ACHN (cell line): ENCODE measurements around the gene CFAP45.
A peak's percentile ranks its signal among the peaks of the same experiment; 100 is the strongest.

Source experiments
- DNase-seq: peaks from one replicate; pipeline ENCODE4 v3.0.0-alpha.2; 2015
- in situ Hi-C: cut with HindIII; loops from 2 replicates; pipeline ENCODE4 v1.10.0; 2017; ENCODE audit warnings: low sequenced_read_pairs, low pct_ligation_motif_present, low pct_unique_long_range_greater_than_20kb

The CFAP45 gene

DNA sequence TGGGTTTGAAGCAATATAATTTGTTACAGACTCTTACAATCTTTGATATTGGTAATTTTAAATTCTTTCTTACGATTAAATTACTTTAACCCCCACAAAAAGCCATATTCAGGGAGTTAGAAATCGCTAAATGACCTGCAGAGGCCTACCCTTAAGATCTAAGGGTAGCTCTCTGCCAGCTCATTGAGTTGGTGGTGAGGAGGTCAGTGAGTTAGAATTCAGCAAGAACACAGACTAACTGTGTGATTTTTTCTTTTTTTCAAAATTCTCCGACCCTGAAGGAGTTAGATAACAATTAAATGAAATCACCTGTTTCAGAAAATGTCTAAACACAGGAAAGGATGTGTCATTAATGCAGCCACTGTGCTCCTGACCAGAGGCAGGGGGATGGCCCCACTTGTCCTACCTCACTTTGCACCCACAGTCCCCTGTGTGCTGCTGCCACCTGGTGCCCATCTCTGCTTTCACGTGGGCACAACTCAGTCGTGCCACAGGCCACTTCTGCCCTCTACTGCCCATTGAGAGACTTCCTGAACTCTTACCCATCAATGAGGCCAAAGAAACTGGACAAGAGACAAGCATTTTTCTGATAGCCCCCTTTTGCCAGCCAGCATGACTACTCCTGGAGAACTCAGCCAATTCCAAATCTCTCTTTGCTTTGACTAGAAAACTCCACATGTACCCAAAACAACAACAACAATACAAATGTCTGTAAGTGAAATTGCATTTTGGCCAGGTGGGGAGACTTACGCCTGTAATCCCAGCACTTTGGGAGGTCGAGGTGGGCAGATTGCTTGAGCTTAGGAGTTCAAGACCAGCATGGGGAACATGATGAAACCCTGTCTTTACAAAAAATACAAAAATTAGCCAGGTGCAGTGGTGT, 8.4 kb downstream of the CFAP45 start:
- in situ Hi-C loops: loop anchor here (25.0 kb wide), 1 partner anchor 104 kb away; the partner anchor contains the start of gene DUSP23
- peak; percentile 92 for DNase-seq

DNA sequence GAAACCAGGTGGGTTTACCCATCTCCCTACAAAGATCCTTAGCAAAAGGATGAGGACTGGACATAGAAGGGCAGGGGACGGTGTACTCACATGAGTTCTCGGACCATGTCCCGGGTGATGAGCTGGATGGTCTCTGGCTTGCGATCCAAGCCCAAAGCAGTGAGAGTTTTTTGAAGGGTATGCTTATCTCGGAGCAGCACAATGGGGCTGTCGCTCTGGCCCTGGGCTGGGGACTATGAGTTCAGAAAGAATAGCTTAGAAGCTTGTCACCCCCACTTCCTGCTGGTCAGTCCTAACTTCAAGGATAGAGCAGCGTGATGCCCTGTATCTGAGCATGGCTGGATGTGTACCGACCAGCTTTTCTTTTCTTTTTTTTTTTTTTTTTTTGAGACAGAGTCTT, 9.6 kb downstream of the CFAP45 start:
- no peak for DNase-seq
- in situ Hi-C loops: loop anchor here (25.0 kb wide), 1 partner anchor 103 kb away; the partner anchor contains the start of gene DUSP23

DNA sequence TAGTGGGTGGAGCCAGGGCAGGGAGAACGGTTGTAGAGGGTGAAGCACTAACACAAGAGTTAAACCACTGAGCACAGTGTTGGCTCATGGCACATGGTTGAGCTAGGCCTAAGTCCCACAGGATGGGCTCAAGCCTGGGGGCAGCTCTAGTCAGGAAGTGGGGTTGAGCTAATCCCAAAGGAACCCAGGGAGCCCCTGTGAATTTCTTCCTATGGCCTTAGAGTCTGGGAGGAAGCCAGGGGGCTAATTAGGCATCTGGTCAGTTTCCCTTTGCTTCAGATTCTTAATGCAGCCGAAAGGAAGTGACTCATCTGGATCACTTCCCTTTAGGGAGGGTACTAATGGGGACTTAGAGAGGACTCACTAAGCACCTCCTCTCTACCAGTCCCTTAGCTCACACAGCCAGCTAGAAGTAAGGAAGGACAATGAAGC, 10.1 kb downstream of the CFAP45 start:
- in situ Hi-C loops: loop anchor here (25.0 kb wide), 1 partner anchor 103 kb away; the partner anchor contains the start of gene DUSP23
- peak; percentile 74 for DNase-seq

DNA sequence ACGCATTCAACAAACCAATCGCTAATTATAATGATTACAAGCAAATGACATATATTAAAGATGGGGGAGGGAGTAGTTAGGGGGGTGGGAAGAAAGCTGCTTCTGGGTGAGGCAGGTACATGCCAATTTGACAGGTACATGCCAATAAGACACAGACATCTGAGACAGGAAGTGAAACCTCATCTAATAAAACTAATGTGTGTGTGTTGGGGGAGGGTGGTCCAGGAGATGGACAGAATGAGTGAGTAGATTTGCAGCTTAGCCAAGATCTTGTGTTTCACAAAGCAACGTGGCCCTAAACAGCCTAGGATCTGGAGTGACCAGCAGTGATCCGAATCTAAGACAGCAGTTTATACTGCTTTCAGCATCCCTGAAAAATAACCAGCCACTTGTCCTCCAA, 10.8 kb downstream of the CFAP45 start:
- DNase-seq: no peak
- in situ Hi-C loops: loop anchor here (25.0 kb wide), 1 partner anchor 102 kb away; the partner anchor contains the start of gene DUSP23

DNA sequence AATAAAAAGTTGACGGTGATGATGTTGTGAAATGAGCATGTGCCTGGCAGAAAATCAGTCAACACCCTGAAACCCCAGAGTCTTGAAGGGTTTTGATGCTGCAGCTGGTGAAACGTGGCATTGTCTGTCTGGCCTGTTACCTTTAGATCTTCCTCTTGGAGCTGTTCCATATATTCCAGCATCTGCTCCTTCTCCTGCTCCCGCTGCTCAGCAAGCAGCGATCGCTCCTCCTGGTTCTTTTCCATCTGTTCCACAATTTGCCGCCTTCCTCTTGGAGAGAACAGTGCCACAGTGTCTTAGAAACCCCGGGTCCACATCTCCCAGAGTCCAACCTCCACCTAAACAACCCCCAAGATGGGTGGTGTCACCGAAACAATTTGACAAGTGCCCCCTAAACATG, 15.7 kb downstream of the CFAP45 start:
- in situ Hi-C loops: loop anchor here (25.0 kb wide), 1 partner anchor 97 kb away; the partner anchor contains the start of gene DUSP23

DNA sequence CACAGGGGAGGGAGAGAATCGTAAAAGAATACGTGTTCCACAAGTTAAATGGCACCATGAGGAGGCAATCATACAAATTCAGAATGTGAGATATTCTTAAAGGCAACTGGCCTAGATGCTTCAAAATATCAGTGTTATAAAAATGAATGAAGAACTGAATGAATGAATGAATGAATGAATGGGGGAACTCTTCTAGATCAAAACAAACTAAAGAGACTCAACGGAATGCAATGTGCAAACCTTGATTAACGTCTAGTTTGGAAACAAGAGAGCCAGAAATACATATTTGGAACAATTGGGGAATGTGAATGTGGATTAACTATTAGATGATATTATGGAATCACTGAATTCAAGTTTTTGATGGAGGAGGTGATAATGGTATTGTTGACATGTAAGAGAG, 16.8 kb downstream of the CFAP45 start:
- in situ Hi-C loops: loop anchor here (25.0 kb wide), 1 partner anchor 96 kb away; the partner anchor contains the start of gene DUSP23
- DNase-seq: no peak

More for the DNA sequence above, 15.7 kb downstream of the CFAP45 start:
- DNase-seq: no peak

DNA sequence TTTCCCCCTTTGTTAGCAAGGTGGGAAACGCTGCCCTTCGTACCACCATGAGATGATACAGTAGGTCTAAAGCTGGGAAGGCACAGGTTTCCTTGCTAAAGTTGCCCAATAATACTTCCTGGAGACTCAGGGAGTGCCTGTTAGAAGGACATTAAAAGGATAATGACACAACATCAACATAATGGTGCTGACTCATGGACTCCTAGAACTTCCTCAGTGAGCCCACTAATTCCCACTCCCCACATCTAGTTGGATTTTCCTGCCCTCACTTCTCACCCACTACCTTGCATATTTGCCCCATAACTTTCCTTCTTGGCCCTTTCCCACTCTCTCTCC, 17.5 kb downstream of the CFAP45 start:
- no peak for DNase-seq
- in situ Hi-C loops: loop anchor here (25.0 kb wide), 1 partner anchor 95 kb away; the partner anchor contains the start of gene DUSP23

DNA sequence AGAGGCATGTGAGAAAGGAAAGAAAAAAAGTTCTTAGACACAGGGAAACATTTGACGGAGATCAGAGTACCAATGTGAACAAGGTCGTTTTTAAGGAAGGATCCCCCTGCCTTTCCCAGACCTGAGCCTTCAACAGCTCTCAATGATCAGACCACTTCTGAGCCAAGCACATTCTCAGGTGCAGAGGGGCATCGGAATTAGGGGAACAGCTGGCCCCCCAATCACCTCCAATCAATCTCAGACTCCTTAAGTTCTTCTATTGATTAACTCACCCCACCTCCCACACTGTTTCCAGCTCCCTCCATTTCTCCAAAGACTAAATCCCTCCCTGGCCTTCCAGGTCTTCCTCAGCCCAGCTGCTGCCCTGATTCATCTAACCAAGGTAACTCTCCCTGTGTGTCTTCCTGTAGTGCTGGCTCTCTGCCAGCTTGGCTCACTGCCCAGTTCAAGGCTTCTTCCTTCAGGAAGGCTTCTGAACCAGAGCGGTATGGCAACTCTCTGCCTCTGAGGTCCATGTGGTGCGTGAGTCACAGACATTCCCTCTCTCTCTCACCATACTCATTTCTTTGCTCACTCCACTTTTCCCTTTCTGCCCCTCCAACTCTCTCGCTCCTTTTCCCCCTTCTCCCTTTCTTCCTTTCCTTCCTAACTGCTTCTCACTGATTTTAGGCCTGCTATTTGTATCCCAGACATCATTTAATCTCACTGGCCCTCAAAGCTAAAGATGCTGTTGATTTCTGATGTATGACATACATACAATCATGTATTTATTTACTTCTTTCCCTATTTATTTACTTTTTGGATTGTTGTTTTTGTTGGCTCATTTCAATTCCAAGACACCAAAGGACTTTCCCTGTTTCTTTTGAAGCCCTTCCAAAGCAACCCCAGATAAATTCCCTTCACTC, 18.1 kb downstream of the CFAP45 start:
- peak; percentile 99 for DNase-seq
- in situ Hi-C loops: loop anchor here (25.0 kb wide), 1 partner anchor 95 kb away; the partner anchor contains the start of gene DUSP23

DNA sequence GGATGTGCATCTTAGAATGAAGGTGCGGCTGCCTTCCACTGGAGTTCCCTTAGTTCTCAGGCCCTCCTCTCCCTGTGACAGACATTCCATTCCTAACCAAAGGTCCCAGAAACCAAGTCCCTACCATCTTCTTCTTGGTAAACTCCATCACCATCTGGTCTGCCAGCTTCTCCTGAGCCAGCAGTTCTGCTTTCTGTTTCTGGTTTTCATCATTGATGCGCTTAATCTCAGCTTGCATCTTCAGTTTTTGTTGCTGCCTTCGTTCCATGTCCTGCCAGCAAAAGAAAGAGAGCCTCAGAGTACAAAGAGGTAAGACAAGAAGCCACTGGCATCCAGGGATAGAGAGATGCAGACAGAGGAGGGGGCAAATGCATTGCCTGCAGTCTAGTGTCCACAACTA, 19.5 kb downstream of the CFAP45 start:
- no peak for DNase-seq
- in situ Hi-C loops: loop anchor here (25.0 kb wide), 1 partner anchor 93 kb away; the partner anchor contains the start of gene DUSP23

DNA sequence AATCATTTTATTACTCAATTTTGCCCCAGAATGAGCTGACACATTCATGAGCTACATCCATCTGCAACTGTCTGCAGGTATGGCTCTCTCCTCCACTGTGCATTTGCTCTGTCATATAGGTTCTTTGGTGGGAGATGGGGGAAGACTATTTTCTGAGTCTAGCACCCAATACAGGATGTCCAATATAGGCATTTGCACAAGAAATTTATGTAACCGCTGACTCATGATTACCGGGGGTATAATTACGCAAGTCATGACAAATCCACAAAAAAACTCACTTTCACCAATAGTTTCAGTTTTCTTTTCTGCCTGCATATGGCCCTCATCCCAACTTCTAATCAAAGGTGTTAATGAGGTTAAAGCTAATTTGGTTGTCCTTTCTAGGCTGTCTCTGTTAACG, 20.0 kb downstream of the CFAP45 start:
- in situ Hi-C loops: loop anchor here (25.0 kb wide), 1 partner anchor 93 kb away; the partner anchor contains the start of gene DUSP23
- DNase-seq: peak; percentile 29

DNA sequence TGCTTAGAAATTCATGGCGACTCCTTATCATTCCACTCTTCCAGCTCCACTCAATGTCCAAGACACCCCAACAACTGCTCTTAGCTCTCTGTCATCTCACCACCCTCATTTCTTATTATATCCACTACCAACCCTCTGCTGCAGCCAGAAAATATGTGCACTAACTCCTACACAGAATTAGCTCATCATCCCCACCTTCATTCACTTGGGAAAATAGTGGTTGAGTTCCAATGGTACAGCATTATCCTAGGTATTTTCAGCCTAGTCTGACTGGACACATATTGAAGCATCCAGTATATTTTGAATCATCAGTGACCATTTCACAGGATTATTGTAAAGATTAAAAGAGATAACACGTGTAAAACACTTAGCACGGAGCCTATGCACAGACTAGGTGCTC, 20.8 kb downstream of the CFAP45 start:
- DNase-seq: no peak
- in situ Hi-C loops: loop anchor here (25.0 kb wide), 1 partner anchor 92 kb away; the partner anchor contains the start of gene DUSP23

DNA sequence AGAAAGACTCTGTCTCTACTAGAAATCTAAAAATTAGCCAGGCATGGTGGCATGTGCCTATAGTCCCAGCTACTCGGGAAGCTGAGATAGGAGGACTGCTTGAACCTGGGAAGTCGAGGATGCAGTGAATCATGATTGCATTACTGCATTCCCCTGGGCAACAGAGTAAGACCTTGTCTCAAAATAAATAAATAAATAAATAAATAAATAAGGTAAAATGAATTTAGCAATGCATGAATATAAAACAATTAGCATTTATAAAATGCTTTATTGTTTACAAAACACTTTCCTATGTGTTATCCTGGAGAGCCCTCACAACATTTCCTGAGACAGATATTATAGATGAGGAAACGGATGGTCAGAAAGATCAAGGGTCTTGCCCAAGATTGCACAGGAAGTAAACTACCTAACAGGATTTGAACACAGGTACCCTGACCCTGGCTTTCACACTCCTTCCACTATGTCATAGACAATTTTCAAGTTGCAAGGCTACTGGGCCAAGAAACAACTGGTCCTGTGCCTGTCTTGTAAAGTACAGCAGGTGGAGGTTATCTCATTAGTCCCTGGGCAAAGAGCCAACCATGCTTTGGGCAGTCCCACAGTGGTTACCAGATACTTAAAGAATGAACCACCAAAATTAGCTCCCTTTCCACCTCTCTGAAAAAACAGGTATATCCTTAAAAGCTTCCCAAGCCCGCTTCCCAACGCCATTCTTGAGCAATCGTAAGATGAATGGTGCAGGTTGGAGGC, 22.1 kb downstream of the CFAP45 start:
- in situ Hi-C loops: loop anchor here (25.0 kb wide), 1 partner anchor 91 kb away; the partner anchor contains the start of gene DUSP23
- DNase-seq: no peak

DNA sequence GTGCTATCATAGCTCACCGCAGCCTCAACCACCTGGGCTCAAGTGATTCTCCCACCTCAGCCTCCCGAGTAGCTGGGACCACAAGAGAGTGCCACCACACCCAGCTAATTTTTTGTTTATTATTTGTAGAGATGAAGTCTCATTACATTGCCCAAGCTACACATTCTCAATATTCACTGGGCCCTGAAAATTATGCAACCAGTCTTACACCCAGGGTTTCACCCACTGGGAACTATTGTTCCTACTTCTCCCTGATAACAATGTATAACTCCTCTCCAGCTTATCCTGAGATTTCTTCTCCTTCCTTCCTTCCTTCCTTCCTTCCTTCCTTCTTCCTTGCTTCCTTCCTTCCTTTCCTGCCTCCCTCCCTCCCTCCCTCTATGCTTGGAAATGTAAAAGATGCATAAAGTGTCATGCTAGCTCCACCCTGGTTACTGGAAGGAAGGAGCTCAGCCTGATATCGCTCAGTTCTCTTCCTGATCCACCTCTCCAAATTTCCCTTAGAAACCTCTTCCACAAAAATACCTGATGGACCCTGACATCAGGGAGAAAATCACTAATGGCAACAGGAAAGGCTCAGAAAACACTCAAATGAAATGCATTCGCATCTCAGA, 26.3 kb downstream of the CFAP45 start:
- no peak for DNase-seq
- in situ Hi-C loops: no loop called here

DNA sequence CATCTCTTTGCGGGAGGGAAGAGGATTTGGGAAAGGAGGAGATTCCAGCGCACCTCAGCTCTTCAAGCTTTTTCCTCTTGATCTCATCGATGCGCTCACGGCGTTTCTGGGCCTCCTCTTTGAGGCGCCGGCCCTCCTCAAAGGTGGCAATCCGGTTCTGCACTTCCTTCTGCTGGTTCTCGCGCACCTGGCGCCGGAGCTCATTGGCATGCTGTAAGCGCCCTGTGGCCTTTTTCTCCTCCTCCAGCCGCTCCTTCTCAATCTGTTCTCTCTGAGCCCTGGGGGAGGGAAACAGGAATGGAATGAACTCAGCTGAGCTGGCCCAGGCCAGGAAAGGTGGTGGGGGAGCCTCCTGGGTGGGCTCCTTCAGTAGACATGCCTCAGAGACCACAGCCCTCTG, 27.1 kb downstream of the CFAP45 start:
- in situ Hi-C loops: no loop called here
- no peak for DNase-seq

DNA sequence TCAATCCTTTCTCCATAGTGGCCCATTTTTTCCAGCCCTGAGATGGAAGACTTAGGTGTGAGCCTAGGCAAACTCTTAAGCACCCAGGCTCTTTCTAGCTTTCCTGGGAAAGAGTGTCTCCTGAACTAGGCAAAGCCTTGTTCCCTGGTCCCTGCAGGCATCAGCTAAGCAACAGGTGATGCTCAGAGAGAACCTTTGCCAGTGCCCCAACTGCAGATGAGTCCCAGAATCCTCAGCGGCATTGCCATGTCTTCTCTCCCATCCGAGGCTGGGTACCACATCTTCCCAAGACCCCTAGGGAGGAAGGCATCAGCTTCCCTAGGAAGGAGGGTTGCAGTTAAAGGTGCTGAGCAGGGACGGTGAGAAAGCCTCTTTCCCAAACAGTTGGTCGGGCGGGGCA, 29.3 kb downstream of the CFAP45 start:
- DNase-seq: no peak
- in situ Hi-C loops: no loop called here

DNA sequence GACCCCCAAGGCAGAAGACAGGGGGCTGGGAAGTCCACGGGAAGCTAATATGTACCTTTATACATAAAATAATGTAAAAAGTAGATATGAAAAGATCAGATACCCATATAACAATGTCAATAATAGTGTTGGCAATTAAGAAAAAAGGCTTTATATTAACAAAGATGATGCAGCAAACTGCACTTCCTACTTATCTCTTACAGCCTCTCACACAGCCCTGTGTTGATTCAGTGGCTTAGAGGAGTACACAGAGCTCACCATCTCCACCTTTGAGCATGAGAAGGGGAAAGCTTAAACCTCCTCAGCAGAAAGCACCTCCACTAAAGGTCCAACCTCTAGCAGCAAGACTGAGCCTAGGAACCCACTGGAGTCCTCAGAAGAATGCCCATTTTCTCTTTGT, 30.4 kb downstream of the CFAP45 start:
- DNase-seq: no peak
- in situ Hi-C loops: no loop called here

DNA sequence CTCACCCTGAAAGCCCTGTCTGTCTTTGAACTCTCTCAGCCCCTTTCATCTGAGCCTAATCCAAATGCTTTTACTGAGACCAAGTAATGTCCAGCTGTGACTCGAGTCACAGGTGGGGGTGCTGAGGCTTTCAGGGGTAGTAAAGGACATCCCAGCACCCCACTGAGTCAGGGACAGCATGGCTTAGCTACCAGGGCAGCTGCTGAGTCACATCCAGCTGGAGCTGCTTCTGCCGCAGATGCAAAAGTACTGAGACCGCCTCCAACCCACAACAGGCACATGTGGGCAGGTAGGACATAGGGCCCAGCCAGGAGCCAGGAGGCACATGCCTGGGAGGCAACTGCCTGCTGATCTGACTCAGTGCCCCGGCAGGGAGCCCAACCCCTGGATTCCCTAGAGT, 30.8 kb downstream of the CFAP45 start:
- in situ Hi-C loops: no loop called here
- peak; percentile 32 for DNase-seq

DNA sequence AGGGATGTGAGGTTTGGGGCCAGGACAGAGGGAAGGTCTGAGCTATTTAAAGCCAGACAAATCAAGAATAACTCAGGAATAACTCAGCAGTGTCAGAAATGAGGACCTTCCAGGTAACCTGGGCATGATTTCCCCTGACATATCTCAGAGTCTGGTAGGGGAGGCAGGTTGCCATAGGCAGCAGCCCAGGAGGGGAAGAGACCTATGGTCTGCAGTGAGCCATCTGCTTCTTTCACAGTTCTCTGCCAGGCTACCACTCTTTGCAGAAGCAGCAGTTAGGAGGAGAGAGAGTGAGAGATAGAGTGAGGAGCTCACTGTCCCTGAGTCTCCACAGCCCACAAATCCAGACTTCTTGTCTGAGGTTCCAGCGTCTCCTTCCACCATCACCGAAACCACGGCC, 31.2 kb downstream of the CFAP45 start:
- DNase-seq: no peak
- in situ Hi-C loops: no loop called here
